A549 treated with AZD2906 at 1 μM for 4 hours (cell line): ENCODE measurements around the gene FSTL3. TPM values are rescaled to one million over a fixed set of nuclear protein-coding genes. Genes with fewer than 3 reads are reported as not detected.

ENCODE experiments used
- total RNA-seq: library from RNA; stranded (reverse); fragments of 200-300 nt; extraction: Qiagen RNA extraction; gene quantifications from 5 replicates; pipeline ENCODE4 v1.2.3, GENCODE V29; 2022

FSTL3 gene
- total RNA-seq, result 217 to 278 TPM (median 258 TPM) in 5 replicates

GRCh38 chr19:676339-677105, at the start of gene FSTL3:
FSTL3 (plus strand) TSS chr19:676392; CDS start chr19:676424, 32 bp downstream.

GRCh38 chr19:633068-633785, 43.0 kb upstream of the FSTL3 start, which contains the start of gene POLRMT:
POLRMT (minus strand) TSS chr19:633537; CDS start chr19:633512, 25 bp downstream.

DNA sequence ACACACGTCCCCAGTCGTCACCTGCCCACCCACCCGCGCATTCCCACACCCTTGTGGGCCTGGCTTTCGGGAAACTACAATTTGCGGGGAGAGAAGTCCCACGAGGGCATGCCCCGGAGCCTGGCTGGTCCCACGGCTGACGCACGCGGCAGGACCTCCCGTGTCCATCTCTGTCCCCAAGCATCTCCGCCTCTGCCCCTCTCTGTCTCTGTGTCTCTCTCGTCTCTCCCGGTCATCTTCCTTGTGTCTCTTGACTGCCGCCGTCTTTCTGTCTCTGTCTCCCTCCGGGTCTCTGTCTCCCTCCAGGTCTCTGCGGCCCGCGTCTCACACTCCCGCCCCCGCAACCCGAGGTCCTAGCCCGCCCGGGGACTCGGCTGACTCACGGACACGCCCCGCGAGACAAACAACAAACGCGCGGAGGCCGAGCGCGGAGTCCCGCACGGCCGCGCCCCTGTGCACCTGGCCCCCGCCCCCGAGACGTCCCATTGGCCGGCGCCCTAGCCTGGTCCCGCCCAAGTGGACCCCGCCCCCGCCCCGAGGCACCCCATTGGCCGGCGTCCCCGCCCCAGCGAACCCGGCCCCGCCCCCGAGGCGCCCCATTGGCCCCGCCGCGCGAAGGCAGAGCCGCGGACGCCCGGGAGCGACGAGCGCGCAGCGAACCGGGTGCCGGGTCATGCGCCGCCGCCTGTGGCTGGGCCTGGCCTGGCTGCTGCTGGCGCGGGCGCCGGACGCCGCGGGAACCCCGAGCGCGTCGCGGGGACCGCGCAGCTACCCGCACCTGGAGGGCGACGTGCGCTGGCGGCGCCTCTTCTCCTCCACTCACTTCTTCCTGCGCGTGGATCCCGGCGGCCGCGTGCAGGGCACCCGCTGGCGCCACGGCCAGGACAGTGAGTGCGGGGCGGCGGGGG, 36.7 kb upstream of the FSTL3 start, which contains the start of gene FGF22:
TSS of gene FGF22 (plus strand) at position 627 of the 908 bp plus-strand sequence. CDS start at position 674, 47 bp downstream.

GRCh38 chr19:662962-663681, 13.1 kb upstream of the FSTL3 start, which contains the start of gene RNF126:
RNF126 (minus strand) TSS chr19:663214; CDS start chr19:663121, 93 bp downstream.

GRCh38 chr19:695352-695949, 19.3 kb downstream of the FSTL3 start, which contains the start of gene PRSS57:
PRSS57 (minus strand) TSS chr19:695452; CDS start chr19:695430, 22 bp downstream.

GRCh38 chr19:708154-709143, 32.3 kb downstream of the FSTL3 start, which contains the start of gene PALM:
PALM (plus strand) TSS chr19:708935; CDS start chr19:709147, 212 bp downstream.

Other genes starting within 250 kb of the FSTL3 start
- 0.79 to 1.5 TPM (median 0.93 TPM) in 5 replicates for gene SHC2, start 215.4 kb upstream of the FSTL3 start, total RNA-seq
- 0.15 to 0.45 TPM (median 0.30 TPM) in 5 replicates for gene MADCAM1, start 179.9 kb upstream of the FSTL3 start, total RNA-seq
- 11.4 to 18.4 TPM (median 17.4 TPM) in 5 replicates for gene TPGS1, start 168.9 kb upstream of the FSTL3 start, total RNA-seq
- 59.1 to 93.2 TPM (median 92.5 TPM) in 5 replicates for gene CDC34, start 144.6 kb upstream of the FSTL3 start, total RNA-seq
- 0.29 to 0.47 TPM (median 0.32 TPM) in 4 of 5 replicates, not detected in the other for gene GZMM, start 132.3 kb upstream of the FSTL3 start, total RNA-seq
- gene BSG, start 103.8 kb upstream of the FSTL3 start, total RNA-seq, result 658 to 742 TPM (median 709 TPM) in 5 replicates
- gene HCN2, start 86.5 kb upstream of the FSTL3 start, total RNA-seq, result 26.6 to 37.3 TPM (median 36.3 TPM) in 5 replicates
- 63.3 to 94.7 TPM (median 88.7 TPM) in 5 replicates for gene POLRMT, start 42.9 kb upstream of the FSTL3 start, total RNA-seq
- gene FGF22, start 36.5 kb upstream of the FSTL3 start, total RNA-seq, result 0.46 to 0.82 TPM (median 0.66 TPM) in 5 replicates
- gene RNF126, start 13.2 kb upstream of the FSTL3 start, total RNA-seq, result 54.8 to 75.9 TPM (median 73.1 TPM) in 5 replicates
- 0.17 to 0.18 TPM in 2 of 5 replicates, not detected in the others for gene PRSS57, start 19.1 kb downstream of the FSTL3 start, total RNA-seq
- 11.4 to 15.5 TPM (median 14.4 TPM) in 5 replicates for gene PALM, start 32.5 kb downstream of the FSTL3 start, total RNA-seq
- gene MISP, start 74.7 kb downstream of the FSTL3 start, total RNA-seq, result 67.9 to 84.4 TPM (median 83.1 TPM) in 5 replicates
- 194 to 234 TPM (median 198 TPM) in 5 replicates for gene PTBP1, start 121.1 kb downstream of the FSTL3 start, total RNA-seq
- 3.1 to 5.0 TPM (median 4.7 TPM) in 5 replicates for gene PLPPR3, start 145.6 kb downstream of the FSTL3 start, total RNA-seq
- gene AZU1, start 151.4 kb downstream of the FSTL3 start, total RNA-seq, result 0.11 to 0.24 TPM (median 0.20 TPM) in 5 replicates
- gene PRTN3, start 164.6 kb downstream of the FSTL3 start, total RNA-seq, result 0.15 to 0.60 TPM (median 0.43 TPM) in 5 replicates
- gene ELANE, start 175.9 kb downstream of the FSTL3 start, total RNA-seq, result 0.14 to 0.23 TPM (median 0.16 TPM) in 5 replicates
- gene CFD, start 183.3 kb downstream of the FSTL3 start, total RNA-seq, result 10.6 to 25.0 TPM (median 22.7 TPM) in 5 replicates
- 14.3 to 26.1 TPM (median 24.5 TPM) in 5 replicates for gene MED16, start 216.8 kb downstream of the FSTL3 start, total RNA-seq
- not detected in 5 replicates for gene RNU6-9, start 217.1 kb downstream of the FSTL3 start, total RNA-seq
- 28.8 to 39.9 TPM (median 38.1 TPM) in 5 replicates for gene R3HDM4, start 236.8 kb downstream of the FSTL3 start, total RNA-seq
- gene KISS1R, start 240.9 kb downstream of the FSTL3 start, total RNA-seq, result 0.25 to 0.48 TPM (median 0.41 TPM) in 5 replicates
- gene ARID3A, start 249.6 kb downstream of the FSTL3 start, total RNA-seq, result 3.8 to 6.8 TPM (median 5.1 TPM) in 5 replicates